ENCODE results near the gene OR9G4.

DNA sequence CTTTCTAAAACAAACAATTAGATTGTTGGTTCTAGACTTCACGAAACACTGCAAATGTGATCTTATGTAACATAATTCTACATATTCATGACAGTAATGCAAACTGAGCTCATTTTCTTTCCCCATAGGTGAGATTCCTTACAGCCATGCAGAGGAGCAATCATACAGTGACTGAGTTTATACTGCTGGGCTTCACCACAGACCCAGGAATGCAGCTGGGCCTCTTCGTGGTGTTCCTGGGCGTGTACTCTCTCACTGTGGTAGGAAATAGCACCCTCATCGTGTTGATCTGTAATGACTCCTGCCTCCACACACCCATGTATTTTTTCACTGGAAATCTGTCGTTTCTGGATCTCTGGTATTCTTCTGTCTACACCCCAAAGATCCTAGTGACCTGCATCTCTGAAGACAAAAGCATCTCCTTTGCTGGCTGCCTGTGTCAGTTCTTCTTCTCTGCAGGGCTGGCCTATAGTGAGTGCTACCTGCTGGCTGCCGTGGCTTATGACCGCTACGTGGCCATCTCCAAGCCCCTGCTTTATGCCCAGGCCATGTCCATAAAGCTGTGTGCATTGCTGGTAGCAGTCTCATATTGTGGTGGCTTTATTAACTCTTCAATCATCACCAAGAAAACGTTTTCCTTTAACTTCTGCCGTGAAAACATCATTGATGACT is 48.1 kb downstream of the OR9G4 start:
- TF ChIP-seq, protein P1, sequence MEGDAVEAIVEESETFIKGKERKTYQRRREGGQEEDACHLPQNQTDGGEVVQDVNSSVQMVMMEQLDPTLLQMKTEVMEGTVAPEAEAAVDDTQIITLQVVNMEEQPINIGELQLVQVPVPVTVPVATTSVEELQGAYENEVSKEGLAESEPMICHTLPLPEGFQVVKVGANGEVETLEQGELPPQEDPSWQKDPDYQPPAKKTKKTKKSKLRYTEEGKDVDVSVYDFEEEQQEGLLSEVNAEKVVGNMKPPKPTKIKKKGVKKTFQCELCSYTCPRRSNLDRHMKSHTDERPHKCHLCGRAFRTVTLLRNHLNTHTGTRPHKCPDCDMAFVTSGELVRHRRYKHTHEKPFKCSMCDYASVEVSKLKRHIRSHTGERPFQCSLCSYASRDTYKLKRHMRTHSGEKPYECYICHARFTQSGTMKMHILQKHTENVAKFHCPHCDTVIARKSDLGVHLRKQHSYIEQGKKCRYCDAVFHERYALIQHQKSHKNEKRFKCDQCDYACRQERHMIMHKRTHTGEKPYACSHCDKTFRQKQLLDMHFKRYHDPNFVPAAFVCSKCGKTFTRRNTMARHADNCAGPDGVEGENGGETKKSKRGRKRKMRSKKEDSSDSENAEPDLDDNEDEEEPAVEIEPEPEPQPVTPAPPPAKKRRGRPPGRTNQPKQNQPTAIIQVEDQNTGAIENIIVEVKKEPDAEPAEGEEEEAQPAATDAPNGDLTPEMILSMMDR (IDR thresholded peaks at IDR 0.05; ENCODE audit: poor library complexity), result no peak
- TF ChIP-seq EZH2 (IDR thresholded peaks at IDR 0.05; ENCODE audit: borderline replicate concordance) (no peak), EZH2phosphoT487 (IDR thresholded peaks at IDR 0.05; ENCODE audit: low read depth, severe bottlenecking, unreplicated experiment) (no peak)

All from hepatocyte (in vitro differentiated cells).